Activated T-cell treated with anti-CD3 and anti-CD28 coated beads, Interleukin-2, amount 50 U/mL, for 4 hours (primary cell): Measurements from ENCODE around the gene CLEC19A. TPM values are rescaled to one million over a fixed set of nuclear protein-coding genes. Genes with fewer than 3 reads are reported as not detected.

Source experiments
- ATAC-seq, 2 donors: fragments of 200-7000 bp; cut with Tn5 transposase; one replicate each; pipeline ENCODE4 v1.10.0; 2021
- DNase-seq: peaks from one replicate; pipeline ENCODE4 v3.0.0-alpha.2; 2020
- H3K27me3 Mint-ChIP-seq: one replicate; pipeline ENCODE4 v1.8.0; 2021; ENCODE audit warnings: low read depth, mixed read lengths
- H3K36me3 Mint-ChIP-seq: one replicate; pipeline ENCODE4 v1.8.0; 2022; ENCODE audit warnings: mixed read lengths; ENCODE audit not compliant: insufficient read depth
- H3K4me1 Mint-ChIP-seq: one replicate; pipeline ENCODE4 v1.8.0; 2021; ENCODE audit warnings: low read depth, mixed read lengths
- H3K4me3 Mint-ChIP-seq: one replicate; pipeline ENCODE4 v1.8.0; 2021; ENCODE audit warnings: mild to moderate bottlenecking, moderate library complexity, mixed read lengths
- H3K9me3 Mint-ChIP-seq: one replicate; pipeline ENCODE4 v1.8.0; 2021; ENCODE audit warnings: mixed read lengths
- total RNA-seq, 3 donors: library from RNA; stranded (reverse); gene quantifications; one replicate each; pipeline ENCODE4 v1.2.1, GENCODE V29; 2021

CLEC19A gene
- total RNA-seq, 3 donors from 2014 or later = not detected

DNA sequence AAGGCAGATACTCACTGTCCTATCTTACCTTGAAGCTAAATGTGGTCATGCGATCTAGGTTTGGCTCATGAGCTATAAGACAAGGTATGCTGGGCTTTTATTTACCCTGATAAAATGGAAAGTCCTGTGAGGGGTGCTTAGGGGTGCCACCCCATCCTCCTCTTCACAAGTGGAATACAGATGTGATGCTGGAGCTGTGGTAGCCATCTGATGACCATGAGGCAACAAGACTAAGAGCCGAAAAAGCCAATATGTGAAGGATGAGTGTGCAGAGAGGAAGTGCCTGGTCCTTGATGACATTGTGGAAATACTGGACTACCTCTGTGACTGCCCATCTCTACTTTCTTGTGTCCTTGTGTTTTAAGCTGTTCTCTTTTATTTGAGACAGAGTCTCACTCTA, 74.0 kb downstream of the CLEC19A start:
- no peak overlapping the region for H3K4me3 Mint-ChIP-seq
- ATAC-seq (no peak), DNase-seq (no peak)
- no peaks in the 10 kb centered on the region for H3K36me3 Mint-ChIP-seq
- H3K4me1 Mint-ChIP-seq = no peaks in the 10 kb centered on the region
- no peaks in the 10 kb centered on the region for H3K9me3 Mint-ChIP-seq
- peaks cover 2% of the 10 kb centered on the region for H3K27me3 Mint-ChIP-seq

Other genes starting within 250 kb of the CLEC19A start
- 10 to 100 TPM; 18.3 to 21.8 (median 20.4) TPM for gene COQ7, start 218.1 kb upstream of the CLEC19A start, total RNA-seq
- 10 to 100 TPM in 1 of 3 donors, 1 to 10 TPM in 2; 6.0 to 12.3 (median 7.8) TPM for gene ITPRIPL2, start 171.8 kb upstream of the CLEC19A start, total RNA-seq
- under 1 TPM; 0.19 to 0.30 (median 0.29) TPM for gene SYT17, start 117.5 kb upstream of the CLEC19A start, total RNA-seq
- under 1 TPM in 1 of 3 donors, not detected in 2; 0.58 TPM for gene TMC5, start 132.2 kb downstream of the CLEC19A start, total RNA-seq
- gene GDE1, start 236.4 kb downstream of the CLEC19A start, total RNA-seq = 10 to 100 TPM; 26.1 to 28.1 (median 26.2) TPM
- gene CCP110, start 238.2 kb downstream of the CLEC19A start, total RNA-seq = 10 to 100 TPM; 14.1 to 17.4 (median 15.3) TPM